H9 (cell line): ENCODE results near the gene DDX4. TPM values are rescaled to one million over a fixed set of nuclear protein-coding genes. Genes with fewer than 3 reads are reported as not detected.

Experiments
- DNase-seq: peaks from one replicate; pipeline ENCODE4 v3.0.0-alpha.2; 2017
- H2AFZ ChIP-seq: one replicate; pipeline ENCODE4 v1.6.1; 2013; ENCODE audit warnings: mild to moderate bottlenecking, low read length, control low read depth, moderate library complexity
- H2AK5ac ChIP-seq: 2 replicates; pipeline ENCODE4 v1.6.1; 2013; ENCODE audit warnings: low read length, control low read depth, mixed read lengths; ENCODE audit not compliant: insufficient read length
- H2BK120ac ChIP-seq: one replicate; pipeline ENCODE4 v1.6.1; 2013; ENCODE audit warnings: low read depth, mild to moderate bottlenecking, low read length, control low read depth, inconsistent platforms; ENCODE audit not compliant: poor library complexity, severe bottlenecking
- H2BK12ac ChIP-seq: 2 replicates; pipeline ENCODE4 v1.6.1; 2013; ENCODE audit warnings: low read length, control low read depth, mixed read lengths, low read depth; ENCODE audit not compliant: insufficient read length
- H2BK15ac ChIP-seq: 2 replicates; pipeline ENCODE4 v1.6.1; 2013; ENCODE audit warnings: low read depth, low read length, control low read depth
- H2BK20ac ChIP-seq: one replicate; pipeline ENCODE4 v1.6.1; 2013; ENCODE audit warnings: low read depth, mild to moderate bottlenecking, low read length, control low read depth, inconsistent platforms; ENCODE audit not compliant: poor library complexity, severe bottlenecking
- H2BK5ac ChIP-seq: 2 replicates; pipeline ENCODE4 v1.6.1; 2013; ENCODE audit warnings: low read length, control low read depth, mixed read lengths; ENCODE audit not compliant: insufficient read length
- H3K14ac ChIP-seq: 2 replicates; pipeline ENCODE4 v1.6.1; 2013; ENCODE audit warnings: low read length, control low read depth; ENCODE audit not compliant: insufficient read depth
- H3K18ac ChIP-seq: 2 replicates; pipeline ENCODE4 v1.6.1; 2013; ENCODE audit warnings: low read depth, mild to moderate bottlenecking, mixed read lengths, low read length, control low read depth; ENCODE audit not compliant: insufficient read length
- H3K23ac ChIP-seq: 2 replicates; pipeline ENCODE4 v1.6.1; 2013; ENCODE audit warnings: low read length, control low read depth, mixed read lengths, low read depth; ENCODE audit not compliant: insufficient read length
- H3K23me2 ChIP-seq: 2 replicates; pipeline ENCODE4 v1.6.1; 2013; ENCODE audit warnings: low read depth, mild to moderate bottlenecking, mixed read lengths, low read length, control low read depth; ENCODE audit not compliant: insufficient read length, poor library complexity, severe bottlenecking
- H3K27ac ChIP-seq: 2 replicates; pipeline ENCODE4 v1.5.1; 2013; ENCODE audit warnings: low read length, control low read depth, mixed read lengths, low read depth; ENCODE audit not compliant: insufficient read length
- H3K27me3 ChIP-seq: 2 replicates; pipeline ENCODE4 v1.6.1; 2013; ENCODE audit warnings: low read length, control low read depth, inconsistent platforms; ENCODE audit not compliant: insufficient read depth
- H3K4ac ChIP-seq: 2 replicates; pipeline ENCODE4 v1.6.1; 2013; ENCODE audit warnings: low read depth, mild to moderate bottlenecking, control low read depth, inconsistent platforms, low read length, moderate library complexity
- H3K4me1 ChIP-seq: 2 replicates; pipeline ENCODE4 v1.6.1; 2013; ENCODE audit warnings: low read length, control low read depth, inconsistent platforms; ENCODE audit not compliant: insufficient read depth
- H3K4me2 ChIP-seq: 2 replicates; pipeline ENCODE4 v1.6.1; 2013; ENCODE audit warnings: low read length, control low read depth, mixed read lengths; ENCODE audit not compliant: insufficient read length, insufficient read depth
- H3K56ac ChIP-seq: 2 replicates; pipeline ENCODE4 v1.6.1; 2013; ENCODE audit warnings: low read depth, mild to moderate bottlenecking, mixed read lengths, low read length, control low read depth; ENCODE audit not compliant: insufficient read length
- H3K79me1 ChIP-seq: 2 replicates; pipeline ENCODE4 v1.6.1; 2013; ENCODE audit warnings: low read depth, mild to moderate bottlenecking, moderate library complexity, low read length, control low read depth, inconsistent platforms; ENCODE audit not compliant: insufficient read depth, poor library complexity, severe bottlenecking
- H3K79me2 ChIP-seq: 2 replicates; pipeline ENCODE4 v1.6.1; 2013; ENCODE audit warnings: low read length, control low read depth, inconsistent platforms; ENCODE audit not compliant: insufficient read depth
- H3K9ac ChIP-seq: 2 replicates; pipeline ENCODE4 v1.6.1; 2013; ENCODE audit warnings: low read length, control low read depth, mixed read lengths; ENCODE audit not compliant: insufficient read length; ENCODE audit errors: extremely low read depth
- H3K9me3 ChIP-seq: one replicate; pipeline ENCODE4 v1.6.1; 2013; ENCODE audit warnings: low read depth, low read length, inconsistent platforms; ENCODE audit not compliant: control insufficient read depth
- H3T11ph ChIP-seq: one replicate; pipeline ENCODE4 v1.6.1; 2013; ENCODE audit warnings: mild to moderate bottlenecking, low read length, control low read depth, inconsistent platforms
- H4K20me1 ChIP-seq: one replicate; pipeline ENCODE4 v1.6.1; 2013; ENCODE audit not compliant: control insufficient read depth, insufficient read length, insufficient read depth
- H4K5ac ChIP-seq: 2 replicates; pipeline ENCODE4 v1.6.1; 2013; ENCODE audit warnings: low read depth, mild to moderate bottlenecking, mixed read lengths, low read length, control low read depth; ENCODE audit not compliant: insufficient read length
- H4K8ac ChIP-seq: replicated peaks from 2 replicates; pipeline ENCODE4 v1.6.1; 2013; ENCODE audit warnings: low read length, control low read depth, mixed read lengths, low read depth; ENCODE audit not compliant: insufficient read length
- H4K91ac ChIP-seq: 2 replicates; pipeline ENCODE4 v1.6.1; 2013; ENCODE audit warnings: low read depth, mild to moderate bottlenecking, moderate library complexity, mixed read lengths, low read length, control low read depth; ENCODE audit not compliant: insufficient read length
- H3K27ac Mint-ChIP-seq, 3 experiments: 2 replicates in 2 of 3; 3 replicates in 1 of 3; pipeline ENCODE4 v1.8.0; 2020 to 2021; ENCODE audit warnings: mixed read lengths in 3 of 3, mild to moderate bottlenecking in 1 of 3, moderate library complexity in 1 of 3
- H3K27me3 Mint-ChIP-seq: 2 replicates; pipeline ENCODE4 v1.8.0; 2021; ENCODE audit warnings: low read depth, mild to moderate bottlenecking, moderate library complexity, mixed read lengths
- H3K36me3 Mint-ChIP-seq, 3 experiments: 2 replicates in 2 of 3; 3 replicates in 1 of 3; pipeline ENCODE4 v1.8.0; 2020 to 2021; ENCODE audit warnings: low read depth in 3 of 3, mixed read lengths in 3 of 3; ENCODE audit not compliant: insufficient read depth in 1 of 3
- H3K4me1 Mint-ChIP-seq, 2 experiments: 2 replicates each; pipeline ENCODE4 v1.8.0; 2020; ENCODE audit warnings: mixed read lengths in 2 of 2
- H3K4me3 Mint-ChIP-seq, 2 experiments: 2 replicates in 1 of 2; 3 replicates in 1 of 2; pipeline ENCODE4 v1.8.0; 2020 to 2021; ENCODE audit warnings: mild to moderate bottlenecking in 2 of 2, mixed read lengths in 2 of 2, moderate library complexity in 1 of 2
- H3K9me3 Mint-ChIP-seq, 2 experiments: 2 replicates in 1 of 2; 3 replicates in 1 of 2; pipeline ENCODE4 v1.8.0; 2020; ENCODE audit warnings: mild to moderate bottlenecking in 2 of 2, mixed read lengths in 2 of 2, moderate library complexity in 1 of 2
- CTCF ChIP-seq: fragments of 200-600 bp; sonication (generic); conservative IDR thresholded peaks from 3 replicates; pipeline ENCODE4 v1.8.0; 2021; ENCODE audit warnings: antibody characterized with exemption, mild to moderate bottlenecking
- WGBS: extraction: QIAGEN DNeasy Blood & Tissue Kit; methylation state at CpG from one replicate; pipeline ENCODE4 v1.1.7; 2013; ENCODE audit warnings: missing lambda C conversion rate, low lambda C conversion rate, mixed read lengths; ENCODE audit not compliant: insufficient read length; ENCODE audit errors: extremely low coverage; 5-methylcytosine and 5-hydroxymethylcytosine counted together
- total RNA-seq: library from RNA; stranded (reverse); gene quantifications from 2 replicates; pipeline ENCODE4 v1.2.1, GENCODE V29; 2021

DDX4 gene
- total RNA-seq, 1 experiment from 2014 or later, result not detected

- H2BK20ac ChIP-seq, result no peak overlapping the region
- H3K27ac ChIP-seq, result no peak overlapping the region
- H3K27ac Mint-ChIP-seq, result no peak overlapping the region
- H3K18ac ChIP-seq, result no peak overlapping the region
- no peaks in the 10 kb centered on the region for H3K79me1 ChIP-seq
- no peak overlapping the region for H3K9ac ChIP-seq
- no peak overlapping the region for H4K8ac ChIP-seq
- H3T11ph ChIP-seq, result no peak overlapping the region
- no peak overlapping the region for H2BK12ac ChIP-seq
- H3K23me2 ChIP-seq, result no peaks in the 10 kb centered on the region
- H4K5ac ChIP-seq, result no peak overlapping the region
- no peak overlapping the region for H3K4ac ChIP-seq
- H3K4me1 ChIP-seq, result no peaks in the 10 kb centered on the region
- H2BK120ac ChIP-seq, result no peak overlapping the region
- TF ChIP-seq CTCF, result no peak
- H3K27me3 ChIP-seq, result no peaks in the 10 kb centered on the region
- H3K23ac ChIP-seq, result no peak overlapping the region
- no peaks in the 10 kb centered on the region for H4K20me1 ChIP-seq
- no peak overlapping the region for H2BK15ac ChIP-seq
- no peak overlapping the region for H3K56ac ChIP-seq
- no CpG with 5 or more reads among the region's 4 CpGs for whole genome bisulfite sequencing
- no peaks in the 10 kb centered on the region; the same call in 1 of the 2 replicates for H3K27me3 Mint-ChIP-seq
- no peak overlapping the region for H2AFZ ChIP-seq
- no peak overlapping the region for H3K14ac ChIP-seq
- no peak overlapping the region for H3K4me3 Mint-ChIP-seq
- peaks cover 0 to 4% (median 0%) of the 10 kb centered on the region in 3 experiments; a peak in 2 of 7 replicates for H3K36me3 Mint-ChIP-seq
- DNase-seq, result no peak
- no peak overlapping the region for H2AK5ac ChIP-seq
- no peak overlapping the region for H3K4me2 ChIP-seq
- no peak overlapping the region for H2BK5ac ChIP-seq
- H3K4me1 Mint-ChIP-seq, result 0 out of 4 replicates have a peak, but pooled peaks cover under 1 to 3% of the 10 kb centered on the region in 2 experiments
- H3K9me3 ChIP-seq, result no peaks in the 10 kb centered on the region
- H3K79me2 ChIP-seq, result no peaks in the 10 kb centered on the region
- H3K9me3 Mint-ChIP-seq, result peaks cover 6 to 8% of the 10 kb centered on the region in 2 experiments; a peak in 4 of 5 replicates
- H4K91ac ChIP-seq, result no peak overlapping the region
These were observed 122.8 kb downstream of the DDX4 start for GRCh38 chr5:55860709-55861108.
